LNCAP (cell line): ENCODE data around the gene SEC16B.

Source experiments
- CTCF ChIP-seq: fragments of 450-650 bp; IDR thresholded peaks from 2 replicates; pipeline ENCODE4 v1.5.1; 2017; ENCODE audit warnings: mild to moderate bottlenecking

Gene SEC16B

DNA sequence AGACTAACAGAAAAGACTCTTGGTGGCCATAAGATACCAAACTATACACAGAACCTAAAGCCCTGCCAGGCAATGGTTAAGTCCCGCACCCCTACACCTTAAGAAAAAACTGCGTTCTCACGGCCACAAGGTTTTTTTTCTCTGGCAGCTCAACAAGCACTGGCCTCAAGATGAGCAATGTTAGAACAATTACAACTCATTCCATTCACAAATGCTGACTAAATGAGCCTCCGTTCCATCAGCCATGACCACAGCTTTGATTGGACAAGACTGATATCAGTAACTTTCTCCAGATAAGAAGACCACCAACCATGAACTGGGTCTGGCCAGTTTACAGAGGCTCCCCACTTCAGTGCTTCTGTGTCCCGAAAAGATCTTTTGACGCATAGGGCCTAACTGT lies 31.9 kb downstream of the SEC16B start:
- no peak for TF ChIP-seq CTCF

DNA sequence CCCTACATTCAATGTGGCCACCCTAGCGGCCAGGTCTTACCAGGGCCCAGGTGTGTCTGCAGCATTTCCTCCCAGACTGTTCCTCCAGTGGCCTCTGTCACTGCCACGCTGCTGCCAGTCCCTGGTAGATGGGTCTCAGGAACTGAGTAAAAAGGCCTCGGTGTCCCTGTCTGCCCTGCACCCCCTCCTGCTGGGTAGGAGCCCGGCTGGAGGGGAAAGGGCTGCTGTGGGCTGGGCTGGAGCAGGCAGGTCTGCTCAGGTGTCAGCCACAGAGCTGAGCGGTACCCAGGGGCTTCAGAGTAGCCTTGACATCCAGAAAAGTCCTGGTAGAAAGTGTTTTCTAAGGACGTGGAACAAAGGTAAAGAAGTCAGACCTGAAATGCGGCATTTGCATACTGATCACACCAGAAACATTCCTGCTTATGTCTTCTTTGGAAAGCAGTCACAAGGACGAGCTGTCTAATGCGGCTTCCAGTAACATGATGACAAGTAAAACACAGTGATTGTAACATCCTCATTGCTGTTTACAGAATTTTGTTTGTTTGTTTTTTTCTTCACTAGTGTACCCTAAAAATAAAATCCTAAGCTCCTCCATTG lies 32.6 kb downstream of the SEC16B start:
- TF ChIP-seq CTCF = no peak

DNA sequence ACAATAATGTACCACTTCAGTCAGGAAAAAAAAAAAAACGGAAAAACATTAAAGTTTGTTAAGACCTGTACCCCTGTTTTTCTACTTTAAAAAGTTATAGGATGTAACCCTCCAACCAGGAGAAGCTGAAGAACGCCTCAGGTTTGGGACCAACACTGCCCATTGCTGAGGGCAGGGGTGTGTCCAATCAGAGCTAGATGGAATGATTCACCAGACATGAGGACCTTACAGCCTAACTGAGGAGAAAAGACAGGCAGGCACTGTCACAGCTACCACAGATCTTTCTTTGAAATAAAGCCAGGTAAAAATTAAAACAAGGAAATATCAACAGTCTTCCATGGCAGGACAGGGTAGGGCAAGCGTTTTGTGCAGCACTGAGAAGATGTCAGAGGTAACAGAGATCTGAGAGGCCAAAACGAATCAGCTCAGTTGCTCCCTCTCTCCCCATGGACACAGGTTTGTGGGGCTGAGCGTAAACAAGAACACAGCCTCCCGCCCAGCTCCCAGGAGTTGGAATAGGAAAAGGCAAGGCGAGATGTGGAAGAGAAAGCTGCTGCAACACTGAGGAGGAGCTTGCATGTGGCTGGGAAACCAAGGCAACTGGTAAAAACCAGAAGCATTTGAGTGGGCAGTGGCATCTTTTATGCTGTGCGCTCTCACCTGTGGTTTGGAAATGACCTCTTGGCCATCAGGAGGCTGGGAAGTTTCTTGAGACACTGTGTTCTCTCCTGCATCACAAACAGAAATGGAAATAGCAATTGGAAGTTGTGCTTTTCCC lies 34.0 kb downstream of the SEC16B start:
- TF ChIP-seq CTCF = no peak

DNA sequence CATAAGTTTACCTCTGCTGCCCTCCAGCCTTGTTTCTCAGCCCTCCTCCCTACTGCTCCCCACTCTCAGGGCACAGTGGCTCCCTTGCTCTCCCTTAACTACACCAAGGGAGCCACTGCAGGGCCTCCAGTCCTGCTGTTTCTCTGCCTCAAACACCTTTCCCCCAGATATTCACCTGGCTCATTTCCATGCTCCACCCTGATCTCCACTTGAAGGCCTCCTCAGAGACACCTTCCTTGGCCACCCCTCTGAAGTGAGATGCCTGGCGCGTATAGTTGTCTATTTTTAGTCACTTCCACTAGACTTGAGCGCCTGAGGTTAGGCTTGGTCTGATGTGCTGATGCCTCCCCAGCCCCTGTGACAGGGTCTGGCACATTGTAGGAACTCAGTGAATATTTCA lies 34.9 kb downstream of the SEC16B start:
- no peak for TF ChIP-seq CTCF

DNA sequence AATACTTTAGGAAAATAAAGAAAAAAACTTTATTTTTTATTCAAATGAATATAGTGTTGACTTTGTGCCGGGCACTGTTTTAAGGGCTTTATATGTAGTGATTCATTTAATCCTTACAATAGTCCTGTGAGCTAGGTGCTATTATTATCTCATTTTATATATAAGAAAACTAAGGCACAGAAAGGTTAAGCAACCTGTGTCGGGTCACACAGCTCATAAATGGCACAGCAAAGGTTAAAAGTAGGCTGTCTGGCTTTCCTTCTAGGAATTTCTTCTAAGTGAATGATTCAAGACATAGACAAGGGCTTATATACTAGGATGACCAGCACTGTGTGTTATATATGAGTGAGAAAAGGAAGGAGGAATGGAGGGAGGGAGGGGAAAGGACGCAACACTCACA lies 35.4 kb downstream of the SEC16B start:
- TF ChIP-seq CTCF = no peak

- TF ChIP-seq CTCF = no peak
Measured at GRCh38 chr1:177933881-177934280, 36.0 kb downstream of the SEC16B start.

GRCh38 chr1:177932123-177932522 lies 37.7 kb downstream of the SEC16B start:
- TF ChIP-seq CTCF = no peak

DNA sequence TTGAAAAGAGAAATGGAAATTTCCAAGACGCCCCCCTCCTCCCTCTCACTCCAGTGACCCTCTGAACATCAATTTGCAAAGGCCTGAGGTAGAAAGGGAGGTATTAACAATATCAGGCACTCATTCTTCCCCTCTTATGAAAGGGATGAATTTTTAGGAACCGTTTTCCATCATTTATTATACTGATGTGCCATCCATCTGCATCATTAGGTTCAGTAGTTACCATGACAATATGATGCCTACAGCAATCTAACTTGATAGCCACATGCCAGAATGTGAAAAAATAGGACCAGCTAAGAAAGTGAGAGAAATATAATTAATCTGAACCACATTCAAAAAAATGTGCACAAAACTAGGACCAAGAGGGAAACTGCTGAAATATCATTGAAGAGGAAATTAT lies 40.9 kb downstream of the SEC16B start:
- no peak for TF ChIP-seq CTCF
